Lower leg skin (tissue), 3 donors: ENCODE measurements around the gene EGFL8.

Experiments
- POLR2A ChIP-seq, 2 donors: fragments of 450-650 bp; IDR thresholded peaks; one replicate each; pipeline ENCODE4 v1.6.1; 2016 to 2017; ENCODE audit warnings: antibody characterized with exemption in 2 of 2, mild to moderate bottlenecking in 1 of 2, moderate library complexity in 1 of 2
- TF ChIP-seq, protein P1 (sequence below), 3 donors: fragments of 450-650 bp; IDR thresholded peaks; one replicate each; pipeline ENCODE4 v1.5.1; 2016; ENCODE audit warnings: antibody characterized with exemption in 3 of 3, mild to moderate bottlenecking in 3 of 3, moderate library complexity in 2 of 3

GRCh38 chr6:32196682-32197616 lies 32.6 kb downstream of the EGFL8 start:
- TF ChIP-seq, protein P1, sequence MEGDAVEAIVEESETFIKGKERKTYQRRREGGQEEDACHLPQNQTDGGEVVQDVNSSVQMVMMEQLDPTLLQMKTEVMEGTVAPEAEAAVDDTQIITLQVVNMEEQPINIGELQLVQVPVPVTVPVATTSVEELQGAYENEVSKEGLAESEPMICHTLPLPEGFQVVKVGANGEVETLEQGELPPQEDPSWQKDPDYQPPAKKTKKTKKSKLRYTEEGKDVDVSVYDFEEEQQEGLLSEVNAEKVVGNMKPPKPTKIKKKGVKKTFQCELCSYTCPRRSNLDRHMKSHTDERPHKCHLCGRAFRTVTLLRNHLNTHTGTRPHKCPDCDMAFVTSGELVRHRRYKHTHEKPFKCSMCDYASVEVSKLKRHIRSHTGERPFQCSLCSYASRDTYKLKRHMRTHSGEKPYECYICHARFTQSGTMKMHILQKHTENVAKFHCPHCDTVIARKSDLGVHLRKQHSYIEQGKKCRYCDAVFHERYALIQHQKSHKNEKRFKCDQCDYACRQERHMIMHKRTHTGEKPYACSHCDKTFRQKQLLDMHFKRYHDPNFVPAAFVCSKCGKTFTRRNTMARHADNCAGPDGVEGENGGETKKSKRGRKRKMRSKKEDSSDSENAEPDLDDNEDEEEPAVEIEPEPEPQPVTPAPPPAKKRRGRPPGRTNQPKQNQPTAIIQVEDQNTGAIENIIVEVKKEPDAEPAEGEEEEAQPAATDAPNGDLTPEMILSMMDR (IDR thresholded peaks at IDR 0.05), result no peak
- no peak for TF ChIP-seq POLR2A (IDR thresholded peaks at IDR 0.05)
